Bronchial epithelial cell (primary cell): Measurements from ENCODE around the gene RAMACL. TPM values are rescaled to one million over a fixed set of nuclear protein-coding genes. Genes with fewer than 3 reads are reported as not detected.

Experiments used
- DNase-seq: peaks from one replicate; pipeline ENCODE4 v3.0.0-alpha.2; 2010; ENCODE audit warnings: low read depth
- FAIRE-seq: peaks from 2 replicates; lab custom pipeline; 2011; peaks lifted over from hg19 to GRCh38; lab: Jason Lieb, UNC
- H3K27me3 ChIP-seq: 2 replicates; pipeline ENCODE4 v1.5.1; 2011; ENCODE audit warnings: low read length; ENCODE audit not compliant: control insufficient read depth, insufficient read depth
- H3K36me3 ChIP-seq: 2 replicates; pipeline ENCODE4 v1.5.1; 2011; ENCODE audit warnings: low read length; ENCODE audit not compliant: control insufficient read depth, insufficient read depth
- H3K4me3 ChIP-seq: 2 replicates; pipeline ENCODE4 v1.5.1; 2011; ENCODE audit warnings: mild to moderate bottlenecking, low read depth, low read length, control low read depth
- total RNA-seq: library from RNA; depleted of rRNA; stranded (reverse); fragments of >200 nt; gene quantifications from 2 replicates; pipeline ENCODE4 v1.2.1, GENCODE V29; 2014
- TF ChIP-seq, protein P1 (sequence below): IDR thresholded peaks from 2 replicates; pipeline ENCODE4 v1.5.1; 2011; ENCODE audit warnings: mild to moderate bottlenecking, moderate library complexity, low read length, control low read depth, inconsistent platforms; ENCODE audit not compliant: insufficient read depth, severe bottlenecking

The RAMACL gene
- total RNA-seq, 1 donor from 2014 or later, result 1.6 TPM

DNA sequence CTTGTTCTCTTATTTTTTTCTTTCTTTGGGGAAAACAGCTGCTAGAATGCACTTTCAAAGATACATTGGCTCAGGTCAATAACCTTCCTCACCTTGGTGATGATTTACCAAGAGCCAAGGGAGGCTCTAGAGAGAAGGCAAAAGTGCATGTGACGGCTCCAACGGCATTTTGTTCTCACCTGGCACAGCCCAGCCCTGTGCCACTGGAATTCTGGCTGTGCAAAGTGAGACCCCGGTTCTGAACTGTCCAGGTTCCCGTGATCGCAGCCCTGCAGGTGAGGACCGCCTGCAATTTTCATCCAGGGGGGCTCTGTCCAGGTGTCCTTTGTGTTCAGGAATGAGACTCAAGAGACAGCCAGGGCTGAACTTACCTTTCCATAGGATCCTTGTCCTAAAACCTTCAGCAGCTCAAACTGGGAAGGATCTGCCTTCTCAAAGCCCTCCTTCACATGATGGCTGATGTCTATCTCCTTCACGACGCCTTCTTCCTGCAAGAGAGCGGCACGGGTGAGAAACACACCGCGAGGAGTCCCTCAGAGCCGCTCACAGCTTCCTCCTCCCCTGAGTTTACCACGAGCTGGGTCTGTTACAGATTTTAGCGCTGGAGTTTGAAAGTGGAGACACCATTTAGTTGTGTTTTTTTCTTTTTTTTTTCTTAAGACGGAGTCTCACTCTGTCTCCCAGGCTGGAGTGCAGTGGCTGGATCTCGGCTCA is 48.0 kb downstream of the RAMACL start:
- FAIRE-seq, result no peak
- TF ChIP-seq, protein P1, sequence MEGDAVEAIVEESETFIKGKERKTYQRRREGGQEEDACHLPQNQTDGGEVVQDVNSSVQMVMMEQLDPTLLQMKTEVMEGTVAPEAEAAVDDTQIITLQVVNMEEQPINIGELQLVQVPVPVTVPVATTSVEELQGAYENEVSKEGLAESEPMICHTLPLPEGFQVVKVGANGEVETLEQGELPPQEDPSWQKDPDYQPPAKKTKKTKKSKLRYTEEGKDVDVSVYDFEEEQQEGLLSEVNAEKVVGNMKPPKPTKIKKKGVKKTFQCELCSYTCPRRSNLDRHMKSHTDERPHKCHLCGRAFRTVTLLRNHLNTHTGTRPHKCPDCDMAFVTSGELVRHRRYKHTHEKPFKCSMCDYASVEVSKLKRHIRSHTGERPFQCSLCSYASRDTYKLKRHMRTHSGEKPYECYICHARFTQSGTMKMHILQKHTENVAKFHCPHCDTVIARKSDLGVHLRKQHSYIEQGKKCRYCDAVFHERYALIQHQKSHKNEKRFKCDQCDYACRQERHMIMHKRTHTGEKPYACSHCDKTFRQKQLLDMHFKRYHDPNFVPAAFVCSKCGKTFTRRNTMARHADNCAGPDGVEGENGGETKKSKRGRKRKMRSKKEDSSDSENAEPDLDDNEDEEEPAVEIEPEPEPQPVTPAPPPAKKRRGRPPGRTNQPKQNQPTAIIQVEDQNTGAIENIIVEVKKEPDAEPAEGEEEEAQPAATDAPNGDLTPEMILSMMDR, result no peak
- H3K27me3 ChIP-seq, result no peaks in the 10 kb centered on the region
- no peak for DNase-seq
- H3K36me3 ChIP-seq, result peaks cover 3% of the 10 kb centered on the region
- H3K4me3 ChIP-seq, result no peak overlapping the region

DNA sequence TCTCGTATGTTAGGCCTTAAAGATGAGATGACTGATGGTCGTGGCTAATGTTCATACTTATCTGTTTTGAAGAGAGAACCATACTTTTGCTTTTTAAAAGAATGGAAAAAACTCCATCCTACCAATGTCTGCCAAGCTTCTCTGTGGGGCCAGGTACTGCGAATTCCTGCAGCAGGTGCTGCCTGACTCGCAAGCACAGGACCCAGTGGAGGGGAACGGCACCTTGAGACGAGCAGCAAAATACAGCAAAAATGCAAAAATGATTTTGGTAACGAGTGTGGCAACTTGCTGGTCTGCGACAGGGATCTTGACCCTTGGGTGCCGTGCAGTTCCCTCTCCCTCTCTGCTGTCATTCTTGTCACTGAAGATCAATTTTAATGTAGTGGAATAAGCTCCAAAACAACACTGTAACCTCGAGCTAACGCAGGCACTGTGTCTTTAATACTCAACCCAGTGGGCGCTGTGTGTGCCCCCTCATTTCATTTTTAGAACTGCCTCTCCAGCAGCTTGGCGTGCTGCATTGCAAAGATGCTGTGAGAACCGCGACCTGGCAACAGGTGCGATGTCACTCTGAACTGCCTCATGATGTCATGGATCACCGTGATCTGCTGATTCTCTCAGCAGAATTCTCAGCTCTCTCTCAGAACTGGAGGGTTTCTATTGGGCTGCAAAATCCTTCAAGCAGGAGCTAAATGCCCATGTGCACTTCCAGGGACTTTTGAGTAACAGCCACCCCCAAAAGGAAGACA is 51.6 kb downstream of the RAMACL start:
- FAIRE-seq (peak; percentile 13), DNase-seq (no peak)
- TF ChIP-seq, protein P1, result no peak
- Histone ChIP-seq H3K27me3 (no peaks in the 10 kb centered on the region), H3K36me3 (peaks cover 6% of the 10 kb centered on the region), H3K4me3 (no peak overlapping the region)

DNA sequence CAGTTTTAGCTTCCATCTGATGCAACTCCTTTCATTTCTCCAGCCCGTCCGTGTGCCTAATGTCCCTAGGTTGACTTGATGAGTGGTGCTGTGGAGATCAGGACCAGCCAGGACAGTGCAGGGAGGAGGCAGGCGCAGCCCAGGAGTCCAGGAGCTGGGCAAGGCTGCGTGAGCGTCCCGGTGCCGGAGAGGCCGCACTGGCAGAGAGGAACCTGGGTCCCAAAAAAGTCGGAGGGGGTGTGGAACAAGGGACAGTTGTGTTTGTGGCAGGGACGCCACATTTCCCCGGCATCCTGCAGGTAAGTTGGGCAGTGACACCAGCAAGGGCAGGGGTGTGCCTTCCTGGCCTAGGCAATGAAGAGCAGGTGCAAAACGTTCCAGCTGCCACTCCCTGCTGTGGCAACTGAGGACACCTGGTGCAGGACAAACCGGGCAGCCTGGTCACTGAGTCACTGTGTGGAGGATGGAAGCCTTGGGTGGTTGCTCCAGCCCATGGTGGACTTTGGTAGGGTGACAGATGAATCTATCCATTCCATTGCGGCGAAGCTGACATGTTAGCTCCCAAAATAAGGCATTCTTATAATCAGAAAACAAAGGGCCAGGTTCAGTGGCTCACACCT is 53.2 kb downstream of the RAMACL start:
- H3K36me3 ChIP-seq, result peaks cover 6% of the 10 kb centered on the region
- FAIRE-seq, result no peak

More for the DNA sequence above, 53.2 kb downstream of the RAMACL start:
- TF ChIP-seq, protein P1, result no peak
- Histone ChIP-seq H3K27me3 (no peaks in the 10 kb centered on the region), H3K4me3 (no peak overlapping the region)
- no peak for DNase-seq

Other genes with a start within 250 kb of the RAMACL start
- 47.9 and 61.6 TPM in 2 replicates for gene SFT2D1, start 244.1 kb downstream of the RAMACL start, total RNA-seq
- 32.3 and 40.5 TPM in 2 replicates for gene MPC1, start 203.7 kb downstream of the RAMACL start, total RNA-seq
- 42.6 and 44.4 TPM in 2 replicates for gene RPS6KA2, start 40.6 kb upstream of the RAMACL start, total RNA-seq